Thyroid gland (tissue), 4 donors: ENCODE measurements around the gene FCAR. TPM values are rescaled to one million over a fixed set of nuclear protein-coding genes. Genes with fewer than 3 reads are reported as not detected.
"Not testable (repeated sequence)": the region's sequence is repeated elsewhere in the genome, so short reads cannot be mapped to it uniquely, and the experiment has no call there.

Experiments
- DNase-seq, 2 donors: peaks; one replicate each; pipeline ENCODE4 v3.0.0-alpha.2; 2019
- H3K27ac ChIP-seq, 3 donors: fragments of 200-600 bp; sonication (generic); 1 replicate in 2 of 3; 2 replicates in 1 of 3; pipeline ENCODE4 v1.5.1; 2016 to 2019; ENCODE audit warnings: mild to moderate bottlenecking in 1 of 3, moderate library complexity in 1 of 3
- H3K27me3 ChIP-seq: fragments of 200-600 bp; sonication (generic); one replicate; pipeline ENCODE4 v1.5.1; 2019
- H3K36me3 ChIP-seq, 2 donors: fragments of 200-600 bp; sonication (generic); one replicate each; pipeline ENCODE4 v1.5.1; 2016 to 2019
- H3K4me1 ChIP-seq, 2 donors: fragments of 200-600 bp; sonication (generic); one replicate each; pipeline ENCODE4 v1.5.1; 2017 to 2019
- H3K4me3 ChIP-seq, 3 donors: fragments of 200-600 bp; sonication (generic); replicated peaks in 1 of 3; 1 replicate in 2 of 3; 2 replicates in 1 of 3; pipeline ENCODE4 v1.5.1; 2016; ENCODE audit warnings: mild to moderate bottlenecking in 1 of 3
- H3K9me3 ChIP-seq: fragments of 200-600 bp; sonication (generic); one replicate; pipeline ENCODE4 v1.5.1; 2017
- CTCF ChIP-seq, 6 experiments: fragments of 200-600 bp in 3 of 6; fragments of 450-650 bp in 3 of 6; sonication (generic) in 3 of 6; IDR thresholded peaks; one replicate each; pipeline ENCODE4 v1.5.1; 2016 to 2019; ENCODE audit warnings: antibody characterized with exemption in 6 of 6, mild to moderate bottlenecking in 2 of 6, inconsistent platforms in 1 of 6, moderate library complexity in 1 of 6
- POLR2A ChIP-seq, 2 donors: fragments of 450-650 bp; IDR thresholded peaks; one replicate each; pipeline ENCODE4 v1.6.1; 2017; ENCODE audit warnings: antibody characterized with exemption in 2 of 2, mild to moderate bottlenecking in 2 of 2, moderate library complexity in 1 of 2
- WGBS, 2 donors: methylation state at CpG; one replicate each; pipeline ENCODE4 v1.1.5; 2017; 5-methylcytosine and 5-hydroxymethylcytosine counted together
- intact Hi-C: fragments of 100-400 bp; cut with DNase I; formaldehyde crosslinking; loops from one replicate; pipeline ENCODE4 v1.15.1; 2023
- total RNA-seq, 4 donors: library from RNA; depleted of rRNA; stranded (reverse); fragments of >200 nt; gene quantifications; one replicate each; pipeline ENCODE4 v1.2.3, GENCODE V29; 2016

Gene FCAR
- total RNA-seq, 4 donors from 2014 or later, result 0.49 to 0.67 (median 0.67) TPM; not detected in 1

- no peak overlapping the region for H3K27ac ChIP-seq
- intact Hi-C loops, result no loop called here
- no peak for DNase-seq
- H3K27me3 ChIP-seq, result no peaks in the 10 kb centered on the region
- TF ChIP-seq POLR2A (IDR thresholded peaks at IDR 0.05) (no peak), CTCF (IDR thresholded peaks at IDR 0.05) (no peak)
- no peaks in the 10 kb centered on the region for H3K9me3 ChIP-seq
- no peaks in the 10 kb centered on the region for H3K4me1 ChIP-seq
- 44 to 73% methylated on average over 2 of the region's 2 CpGs for WGBS, 2 donors
- no peak overlapping the region for H3K4me3 ChIP-seq
- H3K36me3 ChIP-seq, result no peaks in the 10 kb centered on the region
Measured at GRCh38 chr19:54850930-54851329, 23.1 kb upstream of the FCAR start.

DNA sequence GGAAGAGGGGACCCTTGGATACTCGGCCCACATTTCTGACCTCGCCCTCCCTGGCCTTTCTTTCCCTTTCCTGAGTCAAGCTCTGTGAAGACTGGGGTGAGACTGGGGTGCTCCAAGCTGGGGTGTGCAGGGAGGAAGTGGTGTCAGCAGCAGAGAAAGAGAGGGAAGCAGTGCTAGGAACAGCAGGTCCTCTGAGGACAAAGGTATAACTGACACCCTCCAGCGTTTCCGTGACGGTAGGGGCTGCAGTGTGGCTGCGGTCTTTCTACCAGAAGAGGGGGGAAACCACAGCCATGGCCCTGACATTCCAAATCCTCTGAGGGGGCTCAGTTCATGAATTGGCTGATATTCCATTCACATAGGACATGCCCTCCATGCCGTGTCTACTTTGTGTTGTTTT, 22.7 kb upstream of the FCAR start:
- DNase-seq, result no peak
- 86% methylated on average over 7 of the region's 7 CpGs for WGBS, 2 donors
- intact Hi-C loops, result no loop called here
- Histone ChIP-seq H3K4me3 (no peak overlapping the region), H3K4me1 (no peaks in the 10 kb centered on the region), H3K9me3 (no peaks in the 10 kb centered on the region), H3K27ac (no peak overlapping the region), H3K27me3 (no peaks in the 10 kb centered on the region), H3K36me3 (no peaks in the 10 kb centered on the region)
- no peak for TF ChIP-seq POLR2A (IDR thresholded peaks at IDR 0.05)
- TF ChIP-seq CTCF (IDR thresholded peaks at IDR 0.05), result no peak

- H3K4me1 ChIP-seq, intact Hi-C loops, H3K4me3 ChIP-seq, H3K27me3 ChIP-seq, H3K9me3 ChIP-seq, H3K27ac ChIP-seq, H3K36me3 ChIP-seq, DNase-seq: not testable (repeated sequence)
- 61 to 68% methylated on average over 1 of the region's 1 CpG for WGBS, 2 donors
Measured at GRCh38 chr19:54855241-54855640, 18.8 kb upstream of the FCAR start.

DNA sequence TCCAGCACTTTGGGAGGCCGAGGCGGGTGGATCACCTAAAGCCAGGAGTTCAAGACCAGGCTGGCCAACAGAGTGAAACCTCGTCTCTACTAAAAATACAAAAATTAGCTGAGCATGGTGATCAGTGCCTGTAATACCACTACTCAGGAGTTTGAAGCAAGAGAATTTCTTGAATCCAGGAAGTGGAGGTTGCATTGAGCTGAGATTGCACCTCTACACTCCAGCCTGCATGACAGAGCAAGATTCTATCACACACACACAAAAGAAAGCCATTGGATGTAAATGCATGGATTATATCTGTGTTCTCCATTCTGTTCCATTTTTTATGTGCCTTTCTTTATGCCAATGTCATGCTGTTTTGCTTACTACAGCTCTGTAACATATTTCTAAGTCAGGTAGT, 15.6 kb upstream of the FCAR start:
- H3K9me3 ChIP-seq, H3K4me3 ChIP-seq, H3K27ac ChIP-seq, H3K27me3 ChIP-seq, DNase-seq, intact Hi-C loops, H3K4me1 ChIP-seq, H3K36me3 ChIP-seq: not testable (repeated sequence)
- 76 to 93% methylated on average over 3 of the region's 3 CpGs for whole genome bisulfite sequencing, 2 donors

- DNase-seq, H3K4me1 ChIP-seq, H3K4me3 ChIP-seq, H3K27me3 ChIP-seq, intact Hi-C loops, H3K9me3 ChIP-seq, H3K27ac ChIP-seq, H3K36me3 ChIP-seq: not testable (repeated sequence)
- 70 to 76% methylated on average over 7 of the region's 7 CpGs for WGBS, 2 donors
Measured at GRCh38 chr19:54859421-54859820, 14.6 kb upstream of the FCAR start.

GRCh38 chr19:54863459-54863858, 10.6 kb upstream of the FCAR start:
- H3K27ac ChIP-seq, H3K4me3 ChIP-seq, DNase-seq, H3K27me3 ChIP-seq, H3K36me3 ChIP-seq, intact Hi-C loops, H3K9me3 ChIP-seq, H3K4me1 ChIP-seq: not testable (repeated sequence)
- WGBS, 2 donors, result 89 to 95% methylated on average over 2 of the region's 3 CpGs

DNA sequence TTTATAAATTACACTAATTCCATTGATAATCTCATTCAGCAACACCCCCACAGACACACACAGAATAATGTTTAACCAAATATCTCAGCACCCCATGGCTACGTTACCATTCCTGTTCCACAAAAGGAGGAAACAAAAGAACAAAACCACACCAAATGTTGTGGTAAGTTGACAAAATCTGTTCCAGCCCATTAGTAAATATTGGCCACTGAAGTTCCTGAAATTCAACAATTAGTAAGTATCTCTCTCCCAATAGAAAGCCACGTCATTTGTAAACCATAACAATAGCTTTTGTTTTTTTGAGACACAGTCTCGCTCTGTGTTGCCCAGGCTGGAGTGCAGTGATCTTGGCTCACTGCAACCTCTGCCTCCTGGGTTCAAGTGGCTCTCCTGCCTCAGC, 2.3 kb upstream of the FCAR start:
- no peak for TF ChIP-seq POLR2A (IDR thresholded peaks at IDR 0.05)
- no peak for TF ChIP-seq CTCF (IDR thresholded peaks at IDR 0.05)
- intact Hi-C loops, result no loop called here
- Histone ChIP-seq H3K4me3 (no peak overlapping the region), H3K4me1 (no peaks in the 10 kb centered on the region), H3K9me3 (no peaks in the 10 kb centered on the region), H3K27ac (no peak overlapping the region), H3K36me3 (no peaks in the 10 kb centered on the region), H3K27me3 (no peaks in the 10 kb centered on the region)
- DNase-seq, result no peak
- 40 to 67% methylated on average over 3 of the region's 3 CpGs for WGBS, 2 donors
